ENCODE data around the gene FSTL4.

FSTL4 gene

DNA sequence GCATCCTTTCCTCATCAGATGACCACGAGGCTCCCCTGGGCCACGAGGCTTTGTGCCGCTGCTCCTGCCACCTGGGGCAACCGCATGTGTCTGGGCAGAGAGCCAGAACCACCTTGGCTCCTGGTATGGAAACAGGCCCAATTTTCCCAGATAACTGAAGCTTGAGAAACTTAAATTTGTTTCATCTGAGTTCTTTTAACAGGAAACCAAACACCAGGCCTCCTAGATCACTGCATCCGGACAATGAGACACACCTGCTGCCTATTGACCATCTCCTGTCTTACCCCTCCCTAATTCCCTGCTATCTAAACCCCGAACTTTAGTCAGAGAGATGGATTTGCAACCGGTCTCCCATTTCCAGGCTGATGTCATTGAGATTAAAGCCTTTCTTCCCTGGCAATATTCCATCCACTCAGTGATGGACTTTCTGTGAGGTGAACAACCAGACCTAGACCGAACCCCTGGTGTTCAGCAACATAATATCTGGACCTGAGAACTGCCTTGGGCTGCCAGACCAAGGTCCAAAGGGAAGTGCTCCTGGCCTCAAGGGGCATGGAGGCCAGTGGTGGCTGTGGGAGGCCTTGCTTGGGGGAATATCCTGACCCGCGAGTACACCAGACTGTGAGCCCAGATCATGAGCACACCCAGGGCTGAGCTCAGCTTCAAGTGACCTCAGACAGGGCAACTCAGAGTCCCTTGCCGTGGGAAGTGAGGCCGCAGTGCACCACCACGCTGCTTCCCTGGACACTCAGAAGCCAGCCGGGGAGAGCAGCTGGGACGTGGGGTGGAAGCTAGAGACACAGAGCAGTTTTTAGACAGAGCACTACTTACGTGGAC is 360.8 kb downstream of the FSTL4 start:
- peak overlapping the region; percentile 34 for H3K4me2 ChIP-seq (ENCODE audit: insufficient read depth, low read length)
- TF ChIP-seq EZH2 (IDR thresholded peaks at IDR 0.05; ENCODE audit: borderline replicate concordance, low read depth, low read length, severe bottlenecking), result no peak
- TF ChIP-seq, protein P1, sequence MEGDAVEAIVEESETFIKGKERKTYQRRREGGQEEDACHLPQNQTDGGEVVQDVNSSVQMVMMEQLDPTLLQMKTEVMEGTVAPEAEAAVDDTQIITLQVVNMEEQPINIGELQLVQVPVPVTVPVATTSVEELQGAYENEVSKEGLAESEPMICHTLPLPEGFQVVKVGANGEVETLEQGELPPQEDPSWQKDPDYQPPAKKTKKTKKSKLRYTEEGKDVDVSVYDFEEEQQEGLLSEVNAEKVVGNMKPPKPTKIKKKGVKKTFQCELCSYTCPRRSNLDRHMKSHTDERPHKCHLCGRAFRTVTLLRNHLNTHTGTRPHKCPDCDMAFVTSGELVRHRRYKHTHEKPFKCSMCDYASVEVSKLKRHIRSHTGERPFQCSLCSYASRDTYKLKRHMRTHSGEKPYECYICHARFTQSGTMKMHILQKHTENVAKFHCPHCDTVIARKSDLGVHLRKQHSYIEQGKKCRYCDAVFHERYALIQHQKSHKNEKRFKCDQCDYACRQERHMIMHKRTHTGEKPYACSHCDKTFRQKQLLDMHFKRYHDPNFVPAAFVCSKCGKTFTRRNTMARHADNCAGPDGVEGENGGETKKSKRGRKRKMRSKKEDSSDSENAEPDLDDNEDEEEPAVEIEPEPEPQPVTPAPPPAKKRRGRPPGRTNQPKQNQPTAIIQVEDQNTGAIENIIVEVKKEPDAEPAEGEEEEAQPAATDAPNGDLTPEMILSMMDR (IDR thresholded peaks at IDR 0.05; ENCODE audit: borderline replicate concordance, extremely low read depth, low read length, poor library complexity, severe bottlenecking), result no peak
- H3K4me1 ChIP-seq (ENCODE audit: insufficient read depth, low read length), result peaks cover 79% of the 10 kb centered on the region
- H3K4me3 ChIP-seq (ENCODE audit: low read depth in 1 of 2, low read length in 2 of 2), result peak overlapping the region in 1 of 2 experiments; percentile 18; a peak in 1 of 4 replicates
- H4K20me1 ChIP-seq (ENCODE audit: insufficient read depth, low read length), result no peaks in the 10 kb centered on the region
- ATAC-seq (ENCODE audit: insufficient read depth, low read depth) (peak; percentile 11; the same call in 1 of the 3 replicates), DNase-seq (peak; percentile 80)
- peak overlapping the region; percentile 83 for H3K27ac ChIP-seq (ENCODE audit: low read length)
- no peaks in the 10 kb centered on the region for H3K9me3 ChIP-seq (ENCODE audit: insufficient read depth, low read length, severe bottlenecking)
- no peaks in the 10 kb centered on the region for H3K36me3 ChIP-seq (ENCODE audit: insufficient read depth, low read length)
- H2AFZ ChIP-seq (ENCODE audit: low read depth, low read length), result no peak overlapping the region
- peaks cover 7% of the 10 kb centered on the region for H3K27me3 ChIP-seq (ENCODE audit: insufficient read depth, low read length, poor library complexity)
- peak overlapping the region; percentile 32 for H3K9ac ChIP-seq (ENCODE audit: low read depth, low read length)
- H3K79me2 ChIP-seq (ENCODE audit: insufficient read depth, low read length), result no peaks in the 10 kb centered on the region

DNA sequence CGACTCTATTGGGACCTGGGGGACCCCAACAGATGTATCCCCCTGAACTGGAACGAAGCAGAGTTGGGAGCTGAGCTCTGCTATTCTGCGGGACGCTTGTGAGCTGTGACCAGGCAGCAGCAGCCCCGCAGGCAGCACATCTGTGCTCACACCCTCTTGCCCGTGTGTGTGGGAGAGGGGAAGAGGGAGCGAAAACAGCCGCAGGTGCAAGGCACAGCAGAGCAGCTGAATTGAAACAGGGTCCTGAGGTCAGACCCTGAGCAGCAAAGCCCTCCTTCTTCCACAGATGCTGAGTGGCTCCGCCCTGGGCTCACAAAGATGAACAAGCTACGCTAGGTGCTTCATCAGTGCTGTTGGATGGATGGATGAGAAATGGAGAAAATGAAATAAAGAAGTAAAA is 361.8 kb downstream of the FSTL4 start:
- no peaks in the 10 kb centered on the region for H4K20me1 ChIP-seq (ENCODE audit: insufficient read depth, low read length)
- TF ChIP-seq, protein P1 (IDR thresholded peaks at IDR 0.05; ENCODE audit: borderline replicate concordance, extremely low read depth, low read length, poor library complexity, severe bottlenecking), result no peak
- no peak for TF ChIP-seq EZH2 (IDR thresholded peaks at IDR 0.05; ENCODE audit: borderline replicate concordance, low read depth, low read length, severe bottlenecking)
- peak overlapping the region; percentile 83 for H3K27ac ChIP-seq (ENCODE audit: low read length)
- no peaks in the 10 kb centered on the region for H3K36me3 ChIP-seq (ENCODE audit: insufficient read depth, low read length)
- no peaks in the 10 kb centered on the region for H3K79me2 ChIP-seq (ENCODE audit: insufficient read depth, low read length)
- 0 out of 2 replicates have a peak overlapping the region, but pooled peaks have one; percentile 31 for H3K4me2 ChIP-seq (ENCODE audit: insufficient read depth, low read length)
- H2AFZ ChIP-seq (ENCODE audit: low read depth, low read length), result no peak overlapping the region
- H3K27me3 ChIP-seq (ENCODE audit: insufficient read depth, low read length, poor library complexity), result peaks cover 7% of the 10 kb centered on the region
- H3K4me1 ChIP-seq (ENCODE audit: insufficient read depth, low read length), result peaks cover 81% of the 10 kb centered on the region
- DNase-seq (peak; percentile 84), ATAC-seq (ENCODE audit: insufficient read depth, low read depth) (peak; percentile 86)
- no peaks in the 10 kb centered on the region for H3K9me3 ChIP-seq (ENCODE audit: insufficient read depth, low read length, severe bottlenecking)
- no peak overlapping the region for H3K4me3 ChIP-seq (ENCODE audit: low read depth in 1 of 2, low read length in 2 of 2)
- peak overlapping the region; percentile 31; the same call in 1 of the 2 replicates for H3K9ac ChIP-seq (ENCODE audit: low read depth, low read length)

DNA sequence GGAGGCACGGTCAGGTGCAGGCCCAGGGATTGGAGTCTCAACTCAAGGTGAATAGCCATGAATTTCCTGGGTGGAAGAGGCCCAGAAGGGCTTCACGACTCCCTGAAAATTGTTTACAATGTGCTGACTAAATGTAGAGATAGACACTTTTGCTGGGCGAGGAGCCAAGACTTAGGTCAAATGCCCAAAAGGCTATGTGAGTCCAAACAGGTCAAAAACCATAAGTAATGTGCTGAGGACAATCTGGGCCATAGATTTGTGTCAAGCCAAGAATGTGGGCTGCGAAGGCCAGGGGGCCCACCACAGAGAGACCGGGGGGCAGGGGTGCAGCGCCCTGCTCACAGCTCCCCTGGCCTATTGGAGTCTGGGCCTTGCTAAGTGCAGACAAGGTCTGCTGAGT is 362.7 kb downstream of the FSTL4 start:
- ATAC-seq (ENCODE audit: insufficient read depth, low read depth), result no peak
- no peak for DNase-seq
- Histone ChIP-seq H3K9ac (ENCODE audit: low read depth, low read length) (no peak overlapping the region), H3K36me3 (ENCODE audit: insufficient read depth, low read length) (no peaks in the 10 kb centered on the region), H4K20me1 (ENCODE audit: insufficient read depth, low read length) (no peaks in the 10 kb centered on the region), H3K9me3 (ENCODE audit: insufficient read depth, low read length, severe bottlenecking) (no peaks in the 10 kb centered on the region), H3K4me1 (ENCODE audit: insufficient read depth, low read length) (peaks cover 88% of the 10 kb centered on the region), H2AFZ (ENCODE audit: low read depth, low read length) (no peak overlapping the region), H3K79me2 (ENCODE audit: insufficient read depth, low read length) (no peaks in the 10 kb centered on the region), H3K27ac (ENCODE audit: low read length) (peak overlapping the region; percentile 83), H3K4me3 (ENCODE audit: low read depth in 1 of 2, low read length in 2 of 2) (no peak overlapping the region), H3K27me3 (ENCODE audit: insufficient read depth, low read length, poor library complexity) (peaks cover 7% of the 10 kb centered on the region), H3K4me2 (ENCODE audit: insufficient read depth, low read length) (no peak overlapping the region)
- no peak for TF ChIP-seq EZH2 (IDR thresholded peaks at IDR 0.05; ENCODE audit: borderline replicate concordance, low read depth, low read length, severe bottlenecking)
- TF ChIP-seq, protein P1 (IDR thresholded peaks at IDR 0.05; ENCODE audit: borderline replicate concordance, extremely low read depth, low read length, poor library complexity, severe bottlenecking), result no peak
